HCT116 (cell line): ENCODE results near the gene EFR3B.

Experiments used
- CTCF ChIP-seq, 3 experiments: fragments of 200-600 bp in 1 of 3; sonication (generic) in 1 of 3; IDR thresholded peaks in 2 of 3; conservative IDR thresholded peaks in 1 of 3; 2 replicates each; pipeline ENCODE4 v1.5.1; 2012 to 2017; ENCODE audit warnings: low read depth in 2 of 3, low read length in 2 of 3, antibody characterized with exemption in 1 of 3, borderline replicate concordance in 1 of 3, control low read depth in 1 of 3, mild to moderate bottlenecking in 1 of 3, mixed read lengths in 1 of 3, mixed run types in 1 of 3, moderate library complexity in 1 of 3; ENCODE audit not compliant: insufficient read depth in 1 of 3
- ELF1 ChIP-seq: IDR thresholded peaks from 2 replicates; pipeline ENCODE4 v1.6.1; 2012; ENCODE audit warnings: low read depth, borderline replicate concordance
- MAX ChIP-seq: IDR thresholded peaks from 2 replicates; pipeline ENCODE4 v1.6.1; 2012
- POLR2A ChIP-seq: IDR thresholded peaks from 2 replicates; pipeline ENCODE4 v1.7.0; 2011; ENCODE audit warnings: borderline replicate concordance; ENCODE audit not compliant: insufficient read depth, insufficient read length; ENCODE audit errors: extremely low read depth
- POLR2AphosphoS5 ChIP-seq: IDR thresholded peaks from 2 replicates; pipeline ENCODE4 v1.6.1; 2011; ENCODE audit warnings: mild to moderate bottlenecking, low read depth, low read length, moderate library complexity
- TCF7L2 ChIP-seq: IDR thresholded peaks from 2 replicates; pipeline ENCODE4 v1.7.0; 2011; ENCODE audit warnings: borderline replicate concordance, inconsistent platforms; ENCODE audit not compliant: insufficient read depth, insufficient read length; ENCODE audit errors: extremely low read depth

- TF ChIP-seq POLR2AphosphoS5 (no peak), MAX (no peak), TCF7L2 (no peak), ELF1 (no peak), CTCF (IDR thresholded peaks at IDR 0.05 in 2 of 3, conservative IDR thresholded peaks at IDR 0.05 in 1 of 3; ENCODE audit: borderline replicate concordance in 1 of 3, insufficient read depth in 1 of 3, low read depth in 2 of 3, low read length in 2 of 3) (no peak), POLR2A (no peak)
Measured at GRCh38 chr2:25082002-25082622, 40.2 kb downstream of the EFR3B start.
